Hematopoietic multipotent progenitor cell treated with erythropoietin and hydrocortisone succinate and interleukin-3 and kit ligand, for 6 days (in vitro differentiated cells): Measurements from ENCODE around the gene GPC5.
"Not testable (repeated sequence)": the region's sequence is repeated elsewhere in the genome, so short reads cannot be mapped to it uniquely, and the experiment has no call there.

ENCODE experiments used
- DNase-seq: peaks from one replicate; pipeline ENCODE4 v3.0.0-alpha.2; 2015

Gene GPC5

GRCh38 chr13:92514420-92515125, 1116.2 kb downstream of the GPC5 start:
- no peak for DNase-seq

DNA sequence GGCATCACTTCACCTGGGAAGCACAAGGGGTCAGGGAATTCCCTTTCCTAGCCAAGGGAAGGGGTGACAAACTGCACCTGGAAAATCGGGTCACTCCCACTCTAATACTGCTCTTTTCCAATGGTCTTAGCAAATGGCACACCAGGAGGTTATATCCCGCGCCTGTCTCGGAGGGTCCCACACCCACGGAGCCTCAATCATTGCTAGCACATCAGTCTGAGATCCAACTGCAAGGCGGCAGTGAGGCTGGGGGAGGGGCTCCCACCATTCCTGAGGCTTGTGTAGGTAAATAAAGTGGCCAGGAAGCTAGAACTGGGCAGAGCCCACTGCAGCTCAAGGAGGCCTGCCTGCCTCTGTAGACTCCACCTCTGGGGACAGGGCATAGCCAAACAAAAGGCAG, 1118.5 kb downstream of the GPC5 start:
- DNase-seq, result not testable (repeated sequence)

- DNase-seq, result not testable (repeated sequence)
Observed at GRCh38 chr13:92518622-92519021, 1120.2 kb downstream of the GPC5 start.

- DNase-seq, result no peak
Observed at GRCh38 chr13:92530364-92530763, 1131.9 kb downstream of the GPC5 start.

- DNase-seq, result no peak
Observed at GRCh38 chr13:92535222-92536006, 1137.0 kb downstream of the GPC5 start.

- no peak for DNase-seq
Observed at GRCh38 chr13:92537471-92537870, 1139.0 kb downstream of the GPC5 start.

- DNase-seq, result no peak
Observed at GRCh38 chr13:92538164-92538563, 1139.7 kb downstream of the GPC5 start.

DNA sequence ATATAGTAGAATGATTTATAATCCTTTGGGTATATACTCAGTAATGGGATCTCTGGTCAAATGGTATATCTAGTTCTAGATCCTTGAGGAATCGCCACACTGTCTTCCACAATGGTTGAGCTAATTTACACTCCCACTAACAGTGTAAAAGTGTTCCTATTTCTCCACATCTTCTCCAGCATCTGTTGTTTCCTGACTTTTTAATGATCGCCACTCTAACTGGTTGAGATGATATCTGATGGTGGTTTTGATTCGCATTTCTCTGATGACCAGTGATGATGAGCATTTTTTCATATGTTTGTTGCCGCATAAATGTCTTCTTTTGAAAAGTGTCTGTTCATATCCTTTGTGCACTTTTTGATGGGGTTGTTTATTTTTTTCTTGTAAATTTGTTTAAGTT, 1140.7 kb downstream of the GPC5 start:
- DNase-seq, result not testable (repeated sequence)

DNA sequence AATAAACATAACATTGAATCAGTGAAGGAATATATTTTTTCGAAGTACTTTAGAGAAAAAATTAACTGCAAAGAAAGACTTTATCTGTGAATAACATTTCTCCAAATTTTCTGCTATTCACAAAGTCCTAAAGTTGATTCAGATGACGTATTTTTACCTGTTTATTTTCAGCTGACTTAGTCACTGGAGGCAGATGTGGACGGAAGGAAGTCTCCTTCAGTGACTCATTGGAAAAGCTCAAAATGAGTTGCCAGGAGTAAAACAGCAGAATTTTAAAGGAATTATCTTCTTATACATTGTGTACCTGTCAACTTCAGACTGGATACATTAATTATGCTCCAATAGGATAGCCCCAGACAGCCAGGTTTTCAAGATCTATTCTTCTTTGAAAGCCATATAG, 1148.8 kb downstream of the GPC5 start:
- no peak for DNase-seq

DNA sequence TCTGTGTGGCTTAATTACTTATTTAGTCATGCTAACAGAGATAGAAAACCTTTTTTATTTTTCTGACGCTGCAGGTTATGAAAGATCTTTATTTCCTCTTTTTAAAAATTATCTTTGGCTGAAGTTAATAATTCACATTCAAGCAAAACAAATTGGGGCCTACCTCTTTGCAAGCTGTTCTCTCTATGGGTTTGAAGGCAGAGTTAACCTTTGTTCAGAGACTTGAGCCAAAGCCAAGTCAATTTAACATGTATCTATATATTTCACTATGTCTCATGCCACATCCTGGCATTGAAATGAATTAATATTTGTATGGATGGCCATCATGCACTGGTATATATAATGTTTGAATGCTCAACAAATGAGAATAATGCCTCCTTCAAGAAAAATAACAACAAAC, 1150.9 kb downstream of the GPC5 start:
- DNase-seq, result no peak

GRCh38 chr13:92553470-92554114, 1155.2 kb downstream of the GPC5 start:
- no peak for DNase-seq

GRCh38 chr13:92560883-92561282, 1162.5 kb downstream of the GPC5 start:
- no peak for DNase-seq

DNA sequence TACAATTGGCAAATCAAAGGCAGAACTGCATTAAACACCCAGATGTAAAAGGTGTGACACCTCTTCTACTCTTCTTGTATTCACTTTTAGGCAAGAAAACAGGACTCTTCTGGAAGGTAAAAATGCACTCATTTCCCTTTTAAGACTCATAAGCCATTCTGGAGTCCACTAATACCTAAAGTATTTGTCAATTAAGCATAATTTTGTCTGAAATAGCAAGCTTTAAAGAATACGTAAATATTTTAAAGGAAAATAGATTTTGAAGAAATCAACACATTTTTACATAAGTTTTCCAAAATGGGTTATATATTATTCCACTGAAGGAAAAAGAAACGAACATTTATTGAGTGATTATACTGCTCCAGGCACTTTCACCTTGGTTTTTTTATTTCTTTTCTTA, 1166.5 kb downstream of the GPC5 start:
- no peak for DNase-seq

DNA sequence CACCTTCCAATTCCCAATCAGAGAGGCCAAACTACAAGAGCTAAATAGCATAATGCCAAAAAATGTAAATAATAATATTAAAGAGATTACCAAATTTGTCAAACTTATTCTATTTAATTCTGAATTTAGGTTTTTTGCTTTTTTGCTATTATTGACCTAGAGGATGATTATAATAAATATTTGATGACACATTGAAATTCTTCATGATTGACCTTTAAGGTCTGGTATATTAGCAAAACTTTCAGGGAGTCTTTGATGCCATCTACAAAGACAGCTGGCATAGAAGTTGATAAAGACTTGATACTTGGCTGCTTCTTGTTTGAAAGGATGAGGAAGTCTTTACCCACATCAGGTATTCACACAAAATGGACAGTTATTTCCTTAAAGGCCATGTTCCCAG, 1168.3 kb downstream of the GPC5 start:
- DNase-seq, result no peak

- DNase-seq, result no peak
Observed at GRCh38 chr13:92572190-92572589, 1173.8 kb downstream of the GPC5 start.

- DNase-seq, result peak; percentile 17
Observed at GRCh38 chr13:92573467-92574057, 1175.1 kb downstream of the GPC5 start.

GRCh38 chr13:92574499-92574898, 1176.1 kb downstream of the GPC5 start:
- no peak for DNase-seq

- no peak for DNase-seq
Observed at GRCh38 chr13:92575777-92576176, 1177.4 kb downstream of the GPC5 start.

DNA sequence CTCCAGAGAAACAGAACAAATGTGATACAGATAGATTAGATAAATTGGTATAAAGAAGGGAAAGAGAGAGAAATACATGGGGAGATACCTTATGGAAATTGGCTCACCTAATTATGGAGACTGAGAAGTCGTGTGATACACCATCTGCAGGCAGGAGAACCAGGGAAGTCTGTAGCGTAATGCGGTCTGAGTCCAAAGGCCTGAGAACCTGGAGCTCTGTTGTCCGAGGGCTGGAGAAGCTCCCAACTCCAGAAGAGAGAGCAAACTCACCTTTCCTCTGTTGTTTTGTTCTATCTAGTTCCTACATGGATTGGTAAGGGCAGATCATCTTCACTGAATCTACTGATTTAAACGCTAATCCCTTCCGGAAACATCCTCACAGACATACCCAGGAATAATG, 1179.9 kb downstream of the GPC5 start:
- no peak for DNase-seq

DNA sequence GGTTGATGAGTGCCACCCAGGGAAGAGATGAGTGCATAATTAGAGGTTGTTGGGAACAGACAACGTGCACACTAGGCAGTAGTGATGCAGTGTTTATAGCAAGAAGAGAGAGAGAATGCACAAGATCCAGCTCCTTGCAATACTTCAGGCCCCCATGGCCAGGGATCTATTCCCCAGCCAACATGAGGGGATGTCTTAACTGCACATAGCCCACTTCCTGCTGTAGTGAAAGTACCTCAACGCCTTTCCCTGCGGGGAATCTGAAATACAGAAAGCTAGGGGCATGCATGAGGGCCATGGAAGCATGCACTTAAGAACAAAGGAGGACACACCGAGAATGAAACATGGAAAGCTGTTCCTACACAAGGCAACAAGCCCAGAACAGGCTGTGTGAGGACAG, 1191.5 kb downstream of the GPC5 start:
- no peak for DNase-seq

DNA sequence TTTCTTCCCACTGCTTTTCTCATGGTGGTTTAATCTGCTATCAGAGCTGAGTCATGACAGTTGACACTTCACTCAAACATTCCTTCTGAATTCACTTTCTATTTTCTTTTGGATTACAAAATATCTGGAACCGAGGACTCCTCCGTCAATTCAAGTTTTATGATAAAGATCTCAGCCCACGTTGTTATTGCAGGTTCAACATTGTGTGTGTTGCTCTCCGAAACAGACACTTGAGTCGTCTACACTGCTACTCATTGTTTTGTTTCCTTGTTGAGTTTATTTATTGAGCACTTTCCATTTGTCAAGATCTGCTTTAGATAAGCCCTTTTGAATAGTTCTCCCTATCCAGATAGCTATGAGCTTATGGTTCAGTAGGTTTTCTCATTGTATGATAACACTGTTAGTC, 1192.1 kb downstream of the GPC5 start:
- DNase-seq, result no peak

GRCh38 chr13:92591117-92591516, 1192.7 kb downstream of the GPC5 start:
- no peak for DNase-seq

DNA sequence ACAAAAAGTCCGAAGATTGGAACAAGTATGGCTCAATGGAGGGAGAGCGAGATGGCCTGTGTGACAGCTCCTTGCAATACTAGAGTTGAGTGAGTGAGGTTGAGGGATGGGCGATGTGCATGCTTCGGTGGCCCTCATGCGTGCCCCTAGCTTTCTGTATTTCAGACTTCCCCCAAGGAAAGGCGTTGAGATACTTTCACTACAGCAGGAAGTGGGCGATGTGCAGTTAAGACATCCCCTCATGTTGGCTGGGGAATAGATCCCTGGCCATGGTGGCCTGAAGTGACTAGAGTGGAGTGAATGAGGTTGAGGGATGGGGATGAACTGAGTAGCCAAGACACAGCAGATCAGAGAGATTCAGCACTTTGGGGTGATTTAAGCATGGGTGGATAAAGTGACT, 1194.3 kb downstream of the GPC5 start:
- DNase-seq, result no peak

- DNase-seq, result no peak
Observed at GRCh38 chr13:92602560-92602959, 1204.1 kb downstream of the GPC5 start.
